Endothelial cell of umbilical vein (primary cell): ENCODE measurements around the gene HEPHL1. TPM values are rescaled to one million over a fixed set of nuclear protein-coding genes. Genes with fewer than 3 reads are reported as not detected.

Experiments used
- BruUV-seq: library from RNA; stranded (reverse); fragments of 400-500 nt; replicated peaks from 2 replicates; lab custom pipeline; 2021; lab: Mats Ljungman, UMichigan
- CTCF ChIA-PET: fragments of 300-600, 350-600 bp; sonication (Branson Sonifier 250); formaldehyde crosslinking; loops from one replicate; lab custom pipeline; 2021; ENCODE audit warnings: antibody characterized with exemption, inconsistent platforms; lab: Charles Lee
- POLR2A ChIA-PET: fragments of 300-600, 350-600 bp; sonication (Branson Sonifier 250); formaldehyde crosslinking; loops from one replicate; lab custom pipeline; 2021; ENCODE audit warnings: antibody characterized with exemption, inconsistent platforms; lab: Charles Lee
- DNase-seq: peaks from one replicate; pipeline ENCODE4 v3.0.0-alpha.2; 2011; ENCODE audit warnings: low read depth, low spot score
- FAIRE-seq: peaks from 2 replicates; lab custom pipeline; 2011; peaks lifted over from hg19 to GRCh38; lab: Jason Lieb, UNC
- H2AFZ ChIP-seq: 2 replicates; pipeline ENCODE4 v1.6.0; 2012; ENCODE audit warnings: low read depth, low read length, control low read depth, inconsistent platforms
- H3K27ac ChIP-seq: 2 replicates; pipeline ENCODE4 v1.5.1; 2011; ENCODE audit warnings: low read depth, mild to moderate bottlenecking, control low read depth, low read length, moderate library complexity; ENCODE audit not compliant: insufficient read depth
- H3K27me3 ChIP-seq, 2 experiments: 2 replicates each; pipeline versions ENCODE4 v1.6.0 to v1.6.1; 2011; ENCODE audit warnings: low read length in 2 of 2, mixed read lengths in 1 of 2; ENCODE audit not compliant: control insufficient read depth in 2 of 2, insufficient read depth in 2 of 2
- H3K36me3 ChIP-seq, 2 experiments: 2 replicates in 1 of 2; 3 replicates in 1 of 2; pipeline ENCODE4 v1.5.1; 2011; ENCODE audit warnings: low read length in 2 of 2, mild to moderate bottlenecking in 1 of 2, moderate library complexity in 1 of 2; ENCODE audit not compliant: control insufficient read depth in 2 of 2, insufficient read depth in 2 of 2; ENCODE audit errors: extremely low read depth in 1 of 2
- H3K4me1 ChIP-seq: 3 replicates; pipeline ENCODE4 v1.5.1; 2011; ENCODE audit warnings: mild to moderate bottlenecking, low read length; ENCODE audit not compliant: control insufficient read depth, insufficient read depth; ENCODE audit errors: extremely low read depth
- H3K4me2 ChIP-seq: 2 replicates; pipeline ENCODE4 v1.6.1; 2011; ENCODE audit warnings: low read length, control low read depth, mixed read lengths; ENCODE audit not compliant: insufficient read depth
- H3K4me3 ChIP-seq, 3 experiments: fragments of 200-600 bp in 1 of 3; sonication (generic), shearing (Covaris generic) in 1 of 3; replicated peaks in 1 of 3; 2 replicates each; pipeline ENCODE4 v1.5.1; 2011 to 2016; ENCODE audit warnings: control low read depth in 3 of 3, low read length in 3 of 3, mild to moderate bottlenecking in 2 of 3, inconsistent platforms in 1 of 3, low read depth in 1 of 3, moderate library complexity in 1 of 3; ENCODE audit not compliant: insufficient read depth in 1 of 3
- H3K79me2 ChIP-seq: 2 replicates; pipeline ENCODE4 v1.6.0; 2012; ENCODE audit warnings: low read length, inconsistent platforms; ENCODE audit not compliant: control insufficient read depth, insufficient read depth
- H3K9ac ChIP-seq: replicated peaks from 2 replicates; pipeline ENCODE3; 2011; ENCODE audit warnings: low read length, control low read depth; ENCODE audit not compliant: insufficient read depth; ENCODE audit errors: extremely low read depth
- H3K9me1 ChIP-seq: replicated peaks from 3 replicates; pipeline ENCODE4 v1.6.0; 2011; ENCODE audit warnings: mild to moderate bottlenecking, low read length; ENCODE audit not compliant: control insufficient read depth, insufficient read depth; ENCODE audit errors: extremely low read depth
- H3K9me3 ChIP-seq: replicated peaks from 2 replicates; pipeline ENCODE4 v1.5.1; 2012; ENCODE audit warnings: low read length, inconsistent platforms; ENCODE audit not compliant: control insufficient read depth, insufficient read depth
- H4K20me1 ChIP-seq: replicated peaks from 2 replicates; pipeline ENCODE3; 2011; ENCODE audit warnings: mild to moderate bottlenecking, low read length; ENCODE audit not compliant: control insufficient read depth, insufficient read depth; ENCODE audit errors: extremely low read depth
- EZH2 ChIP-seq: IDR thresholded peaks from 2 replicates; pipeline ENCODE4 v1.6.1; 2012; ENCODE audit warnings: borderline replicate concordance, low read depth, mild to moderate bottlenecking, moderate library complexity, low read length, inconsistent platforms; ENCODE audit not compliant: severe bottlenecking
- FOS ChIP-seq: IDR thresholded peaks from 2 replicates; pipeline ENCODE4 v1.6.1; 2011; ENCODE audit warnings: mild to moderate bottlenecking, low read length, moderate library complexity, borderline replicate concordance; ENCODE audit not compliant: insufficient read depth
- GATA2 ChIP-seq: IDR thresholded peaks from 2 replicates; pipeline ENCODE4 v1.7.0; 2011; ENCODE audit warnings: low read depth, mild to moderate bottlenecking, moderate library complexity, mixed read lengths, low read length; ENCODE audit not compliant: insufficient read length, insufficient read depth
- JUN ChIP-seq: IDR thresholded peaks from 2 replicates; pipeline ENCODE4 v1.6.1; 2011; ENCODE audit warnings: borderline replicate concordance, low read depth; ENCODE audit not compliant: insufficient read length, insufficient read depth
- MYC ChIP-seq: IDR thresholded peaks from one replicate; pipeline ENCODE4 v1.6.1; 2011; ENCODE audit warnings: mild to moderate bottlenecking, low read depth, low read length
- POLR2A ChIP-seq: IDR thresholded peaks from 2 replicates; pipeline ENCODE4 v1.6.1; 2012; ENCODE audit warnings: low read depth, mild to moderate bottlenecking, control low read depth, low read length
- POLR2AphosphoS5 ChIP-seq: IDR thresholded peaks from 2 replicates; pipeline ENCODE4 v1.6.1; 2012; ENCODE audit warnings: low read depth, mild to moderate bottlenecking, control low read depth, low read length, moderate library complexity; ENCODE audit not compliant: insufficient read depth
- dilution Hi-C: fragments of 300-500 bp; cut with MboI; formaldehyde crosslinking; loops from one replicate; pipeline ENCODE4 v1.15.0; 2019; ENCODE audit warnings: low sequenced_read_pairs; ENCODE audit not compliant: extremely low pct_ligation_motif_present
- intact Hi-C: fragments of 100-400 bp; cut with micrococcal nuclease; formaldehyde crosslinking; loops from one replicate; pipeline ENCODE4 v1.10.0; 2022
- polyA plus RNA-seq, 4 experiments: library from polyadenylated mRNA; depleted of rRNA in 3 of 4; stranded (reverse) in 3 of 4; unstranded in 1 of 4; fragments of >200 nt; gene quantifications; 2 replicates each; pipeline versions ENCODE4 v1.2.1 to v1.2.3, GENCODE V29; 2011 to 2012; ENCODE audit warnings: missing spikeins in 1 of 4
- total RNA-seq: library from RNA; stranded (reverse); gene quantifications from 2 replicates; pipeline ENCODE4 v1.2.3, GENCODE V29; 2021
- TF ChIP-seq, protein P1 (sequence below): IDR thresholded peaks from 2 replicates; pipeline ENCODE4 v1.6.1; 2011; ENCODE audit not compliant: insufficient read depth, insufficient read length
- TF ChIP-seq, protein P2 (sequence below), 2 donors: IDR thresholded peaks; 1 replicate in 1 of 2; 2 replicates in 1 of 2; pipeline ENCODE4 v1.5.1; 2011; ENCODE audit warnings: low read length in 2 of 2, mild to moderate bottlenecking in 2 of 2, moderate library complexity in 2 of 2, control low read depth in 1 of 2, inconsistent platforms in 1 of 2, low read depth in 1 of 2; ENCODE audit not compliant: insufficient read depth in 1 of 2; ENCODE audit errors: extremely low read depth in 1 of 2

Gene HEPHL1
- total and polyA plus RNA-seq, 2 donors (not counting 3 experiments of a cell fraction or from before 2014, with no cell fraction given), result not detected

DNA sequence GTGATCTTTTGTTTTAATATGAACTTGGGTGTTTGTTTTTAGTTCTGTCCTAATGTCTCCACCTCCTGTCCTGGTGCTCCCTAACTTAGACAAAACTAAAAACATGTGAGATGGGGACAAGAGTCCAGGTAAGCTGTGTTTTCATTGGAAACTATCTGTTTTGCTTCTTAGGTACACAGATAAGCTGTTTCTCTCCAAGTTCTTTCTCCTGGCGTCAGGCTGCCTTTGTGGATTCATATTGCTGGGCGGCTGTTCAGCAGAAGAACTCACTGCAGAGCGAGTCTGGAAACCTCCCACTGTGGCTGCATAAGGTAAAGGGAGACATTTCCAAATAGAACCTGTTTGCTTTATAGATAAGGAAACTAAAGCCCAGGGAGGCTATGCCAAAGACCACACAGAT is 132.2 kb downstream of the HEPHL1 start:
- Histone ChIP-seq H3K9ac (no peak overlapping the region), H3K9me1 (no peaks in the 10 kb centered on the region), H3K79me2 (peaks cover 51% of the 10 kb centered on the region), H3K9me3 (no peaks in the 10 kb centered on the region), H3K4me3 (no peak overlapping the region), H3K4me1 (peaks cover 34% of the 10 kb centered on the region), H3K27me3 (no peaks in the 10 kb centered on the region), H3K27ac (no peak overlapping the region), H3K36me3 (no peaks in the 10 kb centered on the region), H2AFZ (no peak overlapping the region), H3K4me2 (no peak overlapping the region), H4K20me1 (no peaks in the 10 kb centered on the region)
- DNase-seq (no peak), FAIRE-seq (no peak)
- no peak for TF ChIP-seq FOS
- TF ChIP-seq JUN, result no peak
- no peak for TF ChIP-seq POLR2AphosphoS5
- no peak for TF ChIP-seq POLR2A
- no peak for TF ChIP-seq GATA2
- TF ChIP-seq EZH2, result no peak
- TF ChIP-seq MYC, result no peak
- TF ChIP-seq, protein P1, sequence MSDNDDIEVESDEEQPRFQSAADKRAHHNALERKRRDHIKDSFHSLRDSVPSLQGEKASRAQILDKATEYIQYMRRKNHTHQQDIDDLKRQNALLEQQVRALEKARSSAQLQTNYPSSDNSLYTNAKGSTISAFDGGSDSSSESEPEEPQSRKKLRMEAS, result no peak
- TF ChIP-seq, protein P2, sequence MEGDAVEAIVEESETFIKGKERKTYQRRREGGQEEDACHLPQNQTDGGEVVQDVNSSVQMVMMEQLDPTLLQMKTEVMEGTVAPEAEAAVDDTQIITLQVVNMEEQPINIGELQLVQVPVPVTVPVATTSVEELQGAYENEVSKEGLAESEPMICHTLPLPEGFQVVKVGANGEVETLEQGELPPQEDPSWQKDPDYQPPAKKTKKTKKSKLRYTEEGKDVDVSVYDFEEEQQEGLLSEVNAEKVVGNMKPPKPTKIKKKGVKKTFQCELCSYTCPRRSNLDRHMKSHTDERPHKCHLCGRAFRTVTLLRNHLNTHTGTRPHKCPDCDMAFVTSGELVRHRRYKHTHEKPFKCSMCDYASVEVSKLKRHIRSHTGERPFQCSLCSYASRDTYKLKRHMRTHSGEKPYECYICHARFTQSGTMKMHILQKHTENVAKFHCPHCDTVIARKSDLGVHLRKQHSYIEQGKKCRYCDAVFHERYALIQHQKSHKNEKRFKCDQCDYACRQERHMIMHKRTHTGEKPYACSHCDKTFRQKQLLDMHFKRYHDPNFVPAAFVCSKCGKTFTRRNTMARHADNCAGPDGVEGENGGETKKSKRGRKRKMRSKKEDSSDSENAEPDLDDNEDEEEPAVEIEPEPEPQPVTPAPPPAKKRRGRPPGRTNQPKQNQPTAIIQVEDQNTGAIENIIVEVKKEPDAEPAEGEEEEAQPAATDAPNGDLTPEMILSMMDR (IDR thresholded peaks at IDR 0.05; ENCODE audit: extremely low read depth in 1 of 2, insufficient read depth in 1 of 2, low read depth in 1 of 2, low read length in 2 of 2), result no peak
- intact Hi-C loops, result no loop called here
- dilution Hi-C loops, result no loop called here
- CTCF ChIA-PET, result interaction anchor here (1.1 to 3.2 kb wide), 2 partner anchors 31 to 352 kb away, joined by 3 to 17 read pairs; no protein-coding TSS in a partner anchor
- BruUV-seq, result no TSS peak
- POLR2A ChIA-PET, result no interaction called here
